Fibroblast of lung (primary cell): ENCODE results near the gene SNX13. TPM values are rescaled to one million over a fixed set of nuclear protein-coding genes. Genes with fewer than 3 reads are reported as not detected.
A peak's percentile ranks its signal among the peaks of the same experiment; 100 is the strongest.

Source experiments
- DNase-seq, 2 donors: peaks; one replicate each; pipeline versions ENCODE4 v3.0.0 to v3.0.0-alpha.2; 2010; ENCODE audit warnings: low read depth in 2 of 2
- H2AFZ ChIP-seq: 2 replicates; pipeline ENCODE4 v1.5.1; 2012; ENCODE audit warnings: low read length, control low read depth, inconsistent platforms
- H3K27ac ChIP-seq: 2 replicates; pipeline ENCODE4 v1.5.1; 2011; ENCODE audit warnings: low read length, control low read depth; ENCODE audit not compliant: insufficient read depth
- H3K27me3 ChIP-seq: 2 replicates; pipeline ENCODE4 v1.5.1; 2011; ENCODE audit warnings: mild to moderate bottlenecking, low read length; ENCODE audit not compliant: control insufficient read depth, insufficient read depth
- H3K36me3 ChIP-seq: 2 replicates; pipeline ENCODE4 v1.5.1; 2011; ENCODE audit warnings: low read length; ENCODE audit not compliant: control insufficient read depth, insufficient read depth
- H3K4me1 ChIP-seq: 2 replicates; pipeline ENCODE4 v1.5.1; 2011; ENCODE audit warnings: low read length; ENCODE audit not compliant: control insufficient read depth, insufficient read depth; ENCODE audit errors: extremely low read depth
- H3K4me2 ChIP-seq: 2 replicates; pipeline ENCODE4 v1.5.1; 2011; ENCODE audit warnings: low read length, control low read depth; ENCODE audit not compliant: insufficient read depth; ENCODE audit errors: extremely low read depth
- H3K4me3 ChIP-seq, 4 experiments: fragments of 200-600 bp in 1 of 4; sonication (generic) in 1 of 4; replicated peaks in 1 of 4; 2 replicates each; pipeline ENCODE4 v1.5.1; 2011 to 2016; ENCODE audit warnings: low read length in 4 of 4, low read depth in 3 of 4, mild to moderate bottlenecking in 3 of 4, control low read depth in 2 of 4, inconsistent platforms in 1 of 4, mixed read lengths in 1 of 4; ENCODE audit not compliant: insufficient read depth in 1 of 4; ENCODE audit errors: control extremely low read depth in 1 of 4
- H3K79me2 ChIP-seq: 2 replicates; pipeline ENCODE4 v1.5.1; 2012; ENCODE audit warnings: mild to moderate bottlenecking, low read length, inconsistent platforms; ENCODE audit not compliant: control insufficient read depth, insufficient read depth
- H3K9ac ChIP-seq: 2 replicates; pipeline ENCODE4 v1.5.1; 2011; ENCODE audit warnings: mild to moderate bottlenecking, low read length, control low read depth; ENCODE audit not compliant: insufficient read depth
- H3K9me3 ChIP-seq: 2 replicates; pipeline ENCODE4 v1.5.1; 2012; ENCODE audit warnings: low read depth, low read length; ENCODE audit not compliant: control insufficient read depth, insufficient read depth
- H4K20me1 ChIP-seq: 2 replicates; pipeline ENCODE4 v1.5.1; 2011; ENCODE audit warnings: low read length; ENCODE audit not compliant: control insufficient read depth, insufficient read depth; ENCODE audit errors: extremely low read depth
- EZH2 ChIP-seq: IDR thresholded peaks from 2 replicates; pipeline ENCODE4 v1.5.1; 2012; ENCODE audit warnings: low read length, control low read depth, mild to moderate bottlenecking; ENCODE audit errors: missing control alignments
- polyA plus RNA-seq, 2 donors: library from polyadenylated mRNA; depleted of rRNA in 1 of 2; stranded (reverse) in 1 of 2; unstranded in 1 of 2; fragments of >200 nt; gene quantifications; 2 replicates each; pipeline ENCODE4 v1.2.1, GENCODE V29; 2011 to 2012; ENCODE audit warnings: missing spikeins in 1 of 2
- total RNA-seq: library from RNA; depleted of rRNA; stranded (reverse); fragments of >200 nt; gene quantifications from 2 replicates; pipeline ENCODE4 v1.2.1, GENCODE V29; 2014
- TF ChIP-seq, protein P1 (sequence below), 2 donors: IDR thresholded peaks in 1 of 2; conservative IDR thresholded peaks in 1 of 2; 1 replicate in 1 of 2; 2 replicates in 1 of 2; pipeline ENCODE4 v1.5.1; 2011 to 2012; ENCODE audit warnings: low read length in 2 of 2, control low read depth in 1 of 2, inconsistent platforms in 1 of 2, low read depth in 1 of 2, mild to moderate bottlenecking in 1 of 2

SNX13 gene
- total and polyA plus RNA-seq, 2 donors (not counting 1 experiment from before 2014, with no cell fraction given): 36.0 to 42.9 TPM

DNA sequence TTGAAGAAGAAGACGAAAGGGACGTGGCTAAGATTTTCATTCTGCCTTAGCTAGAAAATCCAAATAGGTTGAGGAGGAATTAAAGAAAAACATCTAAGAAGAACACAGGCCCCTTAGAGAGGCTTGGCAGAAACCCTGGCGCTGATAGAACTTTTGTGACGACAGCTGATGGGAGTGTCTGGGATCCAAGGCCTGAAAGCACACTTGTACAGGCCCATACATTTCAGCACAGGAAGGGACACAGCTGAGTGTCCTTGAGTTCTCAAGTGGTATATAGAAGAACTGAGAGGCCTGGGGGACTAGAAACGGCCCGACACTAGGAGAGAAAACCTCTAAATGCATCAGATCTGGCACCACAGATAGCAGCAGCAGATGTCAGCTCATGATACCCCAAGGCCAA is 47.8 kb upstream of the SNX13 start:
- Histone ChIP-seq H3K27ac (no peak overlapping the region), H4K20me1 (no peaks in the 10 kb centered on the region), H3K4me1 (peaks cover 6% of the 10 kb centered on the region), H3K9me3 (no peaks in the 10 kb centered on the region), H3K4me3 (no peak overlapping the region), H3K4me2 (no peak overlapping the region), H3K9ac (no peak overlapping the region), H3K27me3 (no peaks in the 10 kb centered on the region), H3K79me2 (no peaks in the 10 kb centered on the region), H2AFZ (no peak overlapping the region), H3K36me3 (no peaks in the 10 kb centered on the region)
- TF ChIP-seq, protein P1, sequence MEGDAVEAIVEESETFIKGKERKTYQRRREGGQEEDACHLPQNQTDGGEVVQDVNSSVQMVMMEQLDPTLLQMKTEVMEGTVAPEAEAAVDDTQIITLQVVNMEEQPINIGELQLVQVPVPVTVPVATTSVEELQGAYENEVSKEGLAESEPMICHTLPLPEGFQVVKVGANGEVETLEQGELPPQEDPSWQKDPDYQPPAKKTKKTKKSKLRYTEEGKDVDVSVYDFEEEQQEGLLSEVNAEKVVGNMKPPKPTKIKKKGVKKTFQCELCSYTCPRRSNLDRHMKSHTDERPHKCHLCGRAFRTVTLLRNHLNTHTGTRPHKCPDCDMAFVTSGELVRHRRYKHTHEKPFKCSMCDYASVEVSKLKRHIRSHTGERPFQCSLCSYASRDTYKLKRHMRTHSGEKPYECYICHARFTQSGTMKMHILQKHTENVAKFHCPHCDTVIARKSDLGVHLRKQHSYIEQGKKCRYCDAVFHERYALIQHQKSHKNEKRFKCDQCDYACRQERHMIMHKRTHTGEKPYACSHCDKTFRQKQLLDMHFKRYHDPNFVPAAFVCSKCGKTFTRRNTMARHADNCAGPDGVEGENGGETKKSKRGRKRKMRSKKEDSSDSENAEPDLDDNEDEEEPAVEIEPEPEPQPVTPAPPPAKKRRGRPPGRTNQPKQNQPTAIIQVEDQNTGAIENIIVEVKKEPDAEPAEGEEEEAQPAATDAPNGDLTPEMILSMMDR (conservative IDR thresholded peaks at IDR 0.05 in 1 of 2, IDR thresholded peaks at IDR 0.05 in 1 of 2; ENCODE audit: low read depth in 1 of 2, low read length in 2 of 2): no peak
- no peak for TF ChIP-seq EZH2
- no peak for DNase-seq

DNA sequence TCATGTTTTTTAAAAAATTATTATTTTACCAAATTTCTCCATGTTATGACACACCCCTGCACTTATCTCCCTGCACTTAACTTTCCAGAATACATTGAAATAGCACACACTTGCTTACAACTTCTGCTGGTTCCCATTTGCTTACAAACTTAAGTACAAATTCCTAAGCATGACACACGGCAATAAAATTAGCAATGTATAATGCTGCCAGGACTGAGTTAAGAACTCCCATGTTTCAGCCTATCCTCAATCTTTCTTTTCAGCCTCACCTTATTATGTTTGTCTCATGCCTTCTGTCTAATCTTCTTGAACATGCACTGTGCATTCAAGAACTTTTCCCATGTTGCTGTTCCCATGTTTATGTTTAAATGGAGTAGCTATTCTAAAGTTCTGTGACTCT is 46.6 kb upstream of the SNX13 start:
- H2AFZ ChIP-seq: peak overlapping the region; percentile 61
- TF ChIP-seq, protein P1 (conservative IDR thresholded peaks at IDR 0.05 in 1 of 2, IDR thresholded peaks at IDR 0.05 in 1 of 2; ENCODE audit: low read depth in 1 of 2, low read length in 2 of 2): no peak
- no peak for TF ChIP-seq EZH2
- peak overlapping the region; percentile 63 for H3K4me2 ChIP-seq
- H3K4me3 ChIP-seq: no peak overlapping the region
- no peaks in the 10 kb centered on the region for H3K9me3 ChIP-seq
- no peak overlapping the region for H3K27ac ChIP-seq
- no peaks in the 10 kb centered on the region for H3K79me2 ChIP-seq
- H3K9ac ChIP-seq: no peak overlapping the region
- peak; percentile 75 to 95 for DNase-seq
- peaks cover 6% of the 10 kb centered on the region for H3K4me1 ChIP-seq
- H3K27me3 ChIP-seq: no peaks in the 10 kb centered on the region
- H4K20me1 ChIP-seq: no peaks in the 10 kb centered on the region
- no peaks in the 10 kb centered on the region for H3K36me3 ChIP-seq

DNA sequence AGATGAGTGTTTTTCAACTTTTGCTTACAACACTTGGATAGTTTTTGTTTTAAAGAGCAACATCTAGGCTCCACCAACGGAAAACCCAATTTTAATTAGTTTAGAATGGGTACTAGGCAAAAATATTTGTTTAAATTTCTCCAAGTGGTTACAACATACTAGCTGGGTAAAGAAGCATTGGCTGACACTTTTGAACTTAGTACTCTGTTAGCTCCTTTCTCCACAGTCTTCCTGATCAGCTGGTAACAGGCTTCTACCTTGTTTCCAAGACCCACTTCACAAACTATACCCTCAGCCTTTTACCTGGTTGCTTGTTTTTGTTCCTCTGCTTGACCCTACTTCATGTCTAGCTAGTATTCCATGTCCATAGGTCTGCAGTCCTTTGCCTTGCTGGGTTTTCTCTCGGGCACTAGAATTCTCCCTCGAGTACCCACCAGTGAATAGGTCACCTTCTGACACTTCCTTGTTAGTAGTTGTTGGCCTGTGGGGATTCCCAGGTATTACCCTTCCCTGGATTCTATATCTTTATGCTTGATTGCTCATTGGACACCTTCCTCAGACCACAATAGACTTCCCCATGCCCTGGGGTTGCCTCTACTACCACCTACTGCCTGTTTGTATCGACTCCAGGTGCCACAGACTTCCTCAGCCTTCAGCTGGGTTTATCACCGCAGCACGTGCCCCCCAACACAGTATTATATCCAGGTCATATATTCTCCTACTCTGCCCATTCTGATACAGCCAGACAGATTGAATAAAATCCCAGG is 45.4 kb upstream of the SNX13 start:
- Histone ChIP-seq H3K79me2 (no peaks in the 10 kb centered on the region), H3K27me3 (no peaks in the 10 kb centered on the region), H3K27ac (no peak overlapping the region)

More for the DNA sequence above, 45.4 kb upstream of the SNX13 start:
- peaks cover 6% of the 10 kb centered on the region for H3K4me1 ChIP-seq
- H4K20me1 ChIP-seq: no peaks in the 10 kb centered on the region
- H2AFZ ChIP-seq: no peak overlapping the region
- no peaks in the 10 kb centered on the region for H3K9me3 ChIP-seq
- DNase-seq: no peak
- H3K4me3 ChIP-seq: no peak overlapping the region
- H3K9ac ChIP-seq: no peak overlapping the region
- H3K4me2 ChIP-seq: no peak overlapping the region
- TF ChIP-seq, protein P1 (conservative IDR thresholded peaks at IDR 0.05 in 1 of 2, IDR thresholded peaks at IDR 0.05 in 1 of 2; ENCODE audit: low read depth in 1 of 2, low read length in 2 of 2): no peak
- H3K36me3 ChIP-seq: no peaks in the 10 kb centered on the region
